HG03520 (cell line): ENCODE results near the gene GPRC6A.
"Not testable (repeated sequence)": the region's sequence is repeated elsewhere in the genome, so short reads cannot be mapped to it uniquely, and the experiment has no call there.

ENCODE experiments used
- ATAC-seq: cut with Tn5 transposase; IDR thresholded peaks from one replicate; pipeline ENCODE4 v1.9.1; 2021; ENCODE audit warnings: mild to moderate bottlenecking, moderate library complexity; ENCODE audit not compliant: unreplicated experiment

The GPRC6A gene, protein sequence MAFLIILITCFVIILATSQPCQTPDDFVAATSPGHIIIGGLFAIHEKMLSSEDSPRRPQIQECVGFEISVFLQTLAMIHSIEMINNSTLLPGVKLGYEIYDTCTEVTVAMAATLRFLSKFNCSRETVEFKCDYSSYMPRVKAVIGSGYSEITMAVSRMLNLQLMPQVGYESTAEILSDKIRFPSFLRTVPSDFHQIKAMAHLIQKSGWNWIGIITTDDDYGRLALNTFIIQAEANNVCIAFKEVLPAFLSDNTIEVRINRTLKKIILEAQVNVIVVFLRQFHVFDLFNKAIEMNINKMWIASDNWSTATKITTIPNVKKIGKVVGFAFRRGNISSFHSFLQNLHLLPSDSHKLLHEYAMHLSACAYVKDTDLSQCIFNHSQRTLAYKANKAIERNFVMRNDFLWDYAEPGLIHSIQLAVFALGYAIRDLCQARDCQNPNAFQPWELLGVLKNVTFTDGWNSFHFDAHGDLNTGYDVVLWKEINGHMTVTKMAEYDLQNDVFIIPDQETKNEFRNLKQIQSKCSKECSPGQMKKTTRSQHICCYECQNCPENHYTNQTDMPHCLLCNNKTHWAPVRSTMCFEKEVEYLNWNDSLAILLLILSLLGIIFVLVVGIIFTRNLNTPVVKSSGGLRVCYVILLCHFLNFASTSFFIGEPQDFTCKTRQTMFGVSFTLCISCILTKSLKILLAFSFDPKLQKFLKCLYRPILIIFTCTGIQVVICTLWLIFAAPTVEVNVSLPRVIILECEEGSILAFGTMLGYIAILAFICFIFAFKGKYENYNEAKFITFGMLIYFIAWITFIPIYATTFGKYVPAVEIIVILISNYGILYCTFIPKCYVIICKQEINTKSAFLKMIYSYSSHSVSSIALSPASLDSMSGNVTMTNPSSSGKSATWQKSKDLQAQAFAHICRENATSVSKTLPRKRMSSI

DNA sequence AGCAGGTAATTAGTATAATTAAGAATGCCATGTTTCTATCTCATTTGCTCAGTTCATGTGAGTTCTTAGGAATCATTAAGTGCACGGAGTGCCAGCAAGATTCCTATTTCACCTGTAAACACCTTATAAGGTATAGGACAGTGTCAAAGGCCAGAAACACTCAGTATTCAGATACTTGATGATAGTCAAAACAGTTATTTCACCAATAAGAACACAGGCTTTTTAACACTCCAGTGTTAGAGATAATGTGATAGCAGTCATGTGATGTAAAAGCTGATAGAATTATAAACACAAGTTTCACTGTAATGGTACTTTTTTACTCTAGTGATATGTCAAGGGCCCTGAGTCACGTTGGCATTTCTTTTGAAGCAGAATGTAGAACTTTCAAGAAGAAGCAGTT, at the start of gene GPRC6A:
Gene GPRC6A (minus strand): TSS at position 101 of the 400 bp plus-strand sequence. CDS start 70 bp downstream, at position 31.
- ATAC-seq = no peak

DNA sequence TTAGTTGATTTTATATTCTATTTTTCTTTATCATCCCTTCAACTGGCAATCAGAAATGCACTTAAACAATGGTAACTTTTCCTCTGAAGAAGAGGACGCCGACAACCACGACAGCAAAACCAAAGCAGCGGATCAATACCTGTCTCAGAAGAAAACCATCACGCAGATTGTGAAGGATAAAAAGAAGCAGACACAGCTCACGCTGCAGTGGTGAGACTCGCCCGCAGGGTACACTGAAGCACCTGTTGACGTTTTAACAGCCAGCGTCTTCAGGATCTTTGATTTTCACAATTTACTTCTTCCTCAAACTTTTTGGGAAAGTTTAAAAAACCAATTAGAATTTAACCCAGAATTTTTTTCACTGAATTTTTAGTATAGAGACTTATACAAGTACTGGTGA, 48.9 kb upstream of the GPRC6A start:
- ATAC-seq = no peak

DNA sequence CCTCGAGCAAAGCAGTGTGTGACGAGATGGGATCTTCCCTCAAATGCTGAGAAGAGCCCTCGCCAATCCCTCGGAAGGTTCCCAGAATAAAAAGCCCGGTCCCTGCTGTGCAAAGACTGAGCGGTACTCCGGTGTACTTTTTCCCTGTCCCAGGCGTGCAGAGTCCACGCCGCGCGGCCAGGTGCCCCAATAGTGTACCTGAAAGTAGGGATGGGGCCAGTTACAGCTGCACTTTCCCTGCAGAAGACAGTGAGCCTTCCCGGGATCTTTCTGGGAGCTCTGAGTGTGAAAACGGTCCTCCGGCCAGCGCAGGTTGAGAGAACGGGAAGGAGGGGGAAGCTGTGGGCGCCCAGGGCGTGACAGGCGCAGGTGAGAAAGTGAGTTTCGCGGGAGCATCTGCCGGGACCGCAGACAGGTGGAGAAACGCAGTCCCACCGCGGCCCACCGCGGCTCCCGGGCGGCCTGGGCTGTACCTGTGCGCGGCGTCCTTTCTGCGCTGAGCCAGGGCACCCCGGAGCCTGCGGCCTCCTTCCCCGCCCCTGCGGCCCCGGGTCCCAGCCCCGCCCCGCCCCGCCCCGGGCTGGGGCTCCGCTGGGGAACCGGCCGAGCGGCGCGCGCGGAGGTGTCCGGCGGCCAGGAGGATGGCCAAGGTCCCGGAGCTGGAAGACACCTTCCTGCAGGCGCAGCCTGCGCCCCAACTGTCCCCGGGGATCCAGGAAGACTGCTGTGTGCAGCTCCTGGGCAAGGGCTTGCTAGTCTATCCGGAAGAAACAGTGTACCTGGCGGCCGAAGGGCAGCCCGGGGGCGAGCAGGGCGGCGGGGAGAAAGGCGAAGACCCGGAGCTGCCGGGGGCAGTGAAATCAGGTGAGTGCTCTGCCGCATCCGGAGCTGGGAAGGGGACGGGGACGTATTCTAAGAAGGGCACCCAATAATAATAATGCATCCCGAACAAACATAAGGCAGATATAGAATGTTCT, 48.0 kb upstream of the GPRC6A start, which contains the start of gene RFX6:
Gene RFX6 (plus strand): TSS at position 608 of the 977 bp plus-strand sequence. CDS start 34 bp downstream, at position 642.
- no peak for ATAC-seq

DNA sequence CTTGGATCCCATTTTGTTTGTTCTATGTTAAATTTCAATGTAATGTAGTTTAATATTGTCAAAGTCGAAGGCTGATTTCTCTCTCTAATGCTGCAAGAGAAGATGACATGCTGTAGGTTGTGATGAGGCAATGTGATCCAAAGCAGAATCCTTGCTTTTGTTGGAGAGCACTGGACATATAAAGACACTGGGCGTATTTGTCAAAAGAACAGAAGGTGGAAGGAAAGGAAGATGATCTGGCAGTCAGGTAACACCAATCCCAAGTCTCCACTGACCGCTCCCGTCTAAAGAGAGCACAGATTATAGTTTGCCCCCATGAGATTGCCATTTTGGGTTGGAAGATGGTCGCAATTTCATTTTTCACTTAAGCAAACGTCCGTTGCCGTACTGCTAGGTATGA, 47.2 kb upstream of the GPRC6A start:
- no peak for ATAC-seq

DNA sequence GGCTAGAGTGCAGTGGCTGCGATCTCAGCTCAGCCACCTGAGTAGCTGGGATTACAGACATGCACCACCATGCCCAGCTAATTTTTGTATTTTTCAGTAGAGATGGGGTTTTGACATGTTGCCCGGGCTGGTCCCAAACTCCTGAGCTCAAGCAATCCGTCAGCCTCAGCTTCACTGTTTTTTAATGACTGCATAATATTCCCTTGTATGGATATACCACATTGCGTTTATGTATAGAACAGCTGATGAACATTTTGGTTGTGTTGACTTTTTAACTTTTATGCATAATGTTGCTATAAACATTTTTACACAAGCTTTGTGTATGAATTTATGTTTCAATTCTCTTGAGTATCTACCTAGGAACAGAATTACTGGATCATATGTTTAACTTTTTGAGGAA, 43.9 kb upstream of the GPRC6A start:
- ATAC-seq = no peak

DNA sequence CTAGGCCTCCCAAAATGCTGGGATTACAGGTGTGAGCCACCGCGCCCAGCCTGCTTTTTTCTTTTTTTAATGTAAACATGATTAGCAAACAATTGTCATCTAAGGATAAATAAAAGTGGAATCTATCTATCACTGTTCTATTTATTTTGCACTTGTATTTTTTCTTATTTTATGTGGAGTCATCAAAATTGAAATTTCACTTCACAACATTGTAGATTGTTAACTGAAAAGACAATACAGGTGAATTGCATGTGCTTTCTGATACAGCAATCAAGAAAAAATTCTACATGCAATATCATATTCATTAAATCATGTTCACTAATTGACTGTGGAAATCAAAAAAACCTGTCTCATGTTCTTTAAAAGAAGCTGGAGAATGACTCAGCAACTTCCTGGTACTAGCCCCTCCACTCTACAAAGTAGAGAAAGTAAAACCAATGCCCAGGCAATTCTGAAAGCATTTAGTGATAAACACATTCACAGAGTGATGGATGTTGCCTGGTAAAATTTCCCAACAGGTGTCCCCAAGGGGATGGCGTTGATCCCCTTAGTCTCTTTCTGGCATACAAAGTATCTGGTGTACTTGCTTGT, 37.5 kb upstream of the GPRC6A start:
- ATAC-seq = peak; percentile 84

DNA sequence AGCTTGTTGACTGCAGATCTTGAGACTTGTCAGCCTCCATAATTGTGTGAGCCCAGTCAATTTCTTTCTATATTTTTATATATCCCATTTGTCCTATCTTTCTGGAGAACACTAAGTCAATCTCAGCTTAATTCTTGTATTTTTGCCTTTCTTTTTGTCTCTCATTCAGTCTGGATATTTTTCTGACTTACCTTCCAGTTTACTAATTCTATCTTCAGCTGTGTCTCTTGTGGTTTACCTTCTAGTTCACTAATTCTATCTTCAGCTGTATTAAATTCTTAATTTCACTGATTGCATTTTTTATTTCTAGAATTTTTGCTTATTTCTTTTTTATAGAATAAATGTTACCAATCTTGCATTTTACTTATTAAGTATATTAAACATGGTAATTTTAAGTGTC, 30.4 kb upstream of the GPRC6A start:
- no peak for ATAC-seq

DNA sequence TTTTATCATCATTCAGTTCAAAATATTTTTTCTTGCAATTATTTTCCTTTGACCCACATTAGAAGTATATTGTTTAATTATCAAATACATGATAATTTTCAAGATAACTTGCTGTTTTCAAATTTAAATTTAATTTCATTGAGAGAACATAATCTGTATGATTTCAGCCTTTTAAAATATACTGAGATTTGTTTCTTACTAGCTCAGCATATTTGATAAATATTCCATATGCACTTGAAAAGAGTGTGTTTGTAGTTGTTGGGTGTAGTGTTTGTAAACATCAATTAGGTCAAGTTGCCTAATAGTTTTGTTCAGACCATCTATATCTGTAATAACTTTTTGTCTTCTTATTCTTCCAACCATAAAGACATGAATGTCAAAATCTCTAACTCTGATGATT, 29.2 kb upstream of the GPRC6A start:
- no peak for ATAC-seq

DNA sequence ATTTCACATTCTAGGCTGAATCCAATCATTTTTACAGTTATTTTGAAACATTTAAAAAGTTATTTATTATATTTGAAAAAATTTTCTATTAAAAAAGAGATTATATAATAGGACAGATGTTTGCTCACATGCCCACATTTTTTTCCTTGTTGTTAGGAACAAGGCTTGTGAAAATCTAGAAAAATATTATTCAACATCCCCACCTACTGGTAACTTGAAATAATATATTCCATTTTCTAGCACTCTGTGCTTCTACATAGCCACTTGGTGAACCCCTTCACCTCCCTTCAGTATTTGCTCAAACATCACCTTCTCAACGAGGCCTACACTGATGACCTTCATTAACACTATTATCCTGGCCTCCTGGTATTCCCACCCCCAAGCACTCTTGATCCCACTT, 18.3 kb upstream of the GPRC6A start:
- ATAC-seq = peak; percentile 57

DNA sequence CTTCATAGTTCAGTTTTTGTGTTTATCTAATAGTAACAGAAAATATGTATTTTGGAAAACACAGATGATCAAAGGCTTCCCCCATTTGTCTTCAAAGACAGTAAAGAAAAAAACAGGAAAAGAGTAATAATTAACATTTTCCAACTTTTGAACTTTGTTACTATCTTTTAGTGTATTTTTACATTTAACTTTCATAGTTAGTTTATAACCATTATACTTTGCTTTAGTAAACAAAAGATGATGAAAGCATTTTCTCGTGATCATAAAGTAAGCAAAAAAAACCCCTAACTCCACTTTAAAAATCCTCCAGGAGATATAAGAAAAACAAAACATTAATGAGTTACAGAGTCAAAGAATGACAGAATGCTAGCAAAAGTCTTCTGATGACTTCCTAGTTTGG, 13.6 kb upstream of the GPRC6A start:
- no peak for ATAC-seq

DNA sequence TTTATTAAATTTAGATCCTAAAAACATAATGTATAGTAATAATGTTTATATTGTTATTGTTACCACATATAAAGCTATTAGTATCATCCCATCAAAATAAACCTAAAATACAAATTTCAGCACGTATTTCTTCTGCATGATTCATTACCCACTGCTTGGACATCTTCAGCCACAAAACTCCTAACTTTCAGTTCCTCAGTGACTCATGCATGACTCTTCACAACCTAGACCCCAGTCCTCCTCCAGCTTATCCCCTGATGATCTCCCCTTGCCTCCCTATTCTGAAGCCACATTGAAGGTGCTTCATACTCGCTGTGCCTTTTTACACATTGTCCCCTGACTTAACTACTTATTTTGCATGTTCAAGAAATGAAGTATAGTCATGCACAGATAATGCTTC, 11.2 kb upstream of the GPRC6A start:
- no peak for ATAC-seq

DNA sequence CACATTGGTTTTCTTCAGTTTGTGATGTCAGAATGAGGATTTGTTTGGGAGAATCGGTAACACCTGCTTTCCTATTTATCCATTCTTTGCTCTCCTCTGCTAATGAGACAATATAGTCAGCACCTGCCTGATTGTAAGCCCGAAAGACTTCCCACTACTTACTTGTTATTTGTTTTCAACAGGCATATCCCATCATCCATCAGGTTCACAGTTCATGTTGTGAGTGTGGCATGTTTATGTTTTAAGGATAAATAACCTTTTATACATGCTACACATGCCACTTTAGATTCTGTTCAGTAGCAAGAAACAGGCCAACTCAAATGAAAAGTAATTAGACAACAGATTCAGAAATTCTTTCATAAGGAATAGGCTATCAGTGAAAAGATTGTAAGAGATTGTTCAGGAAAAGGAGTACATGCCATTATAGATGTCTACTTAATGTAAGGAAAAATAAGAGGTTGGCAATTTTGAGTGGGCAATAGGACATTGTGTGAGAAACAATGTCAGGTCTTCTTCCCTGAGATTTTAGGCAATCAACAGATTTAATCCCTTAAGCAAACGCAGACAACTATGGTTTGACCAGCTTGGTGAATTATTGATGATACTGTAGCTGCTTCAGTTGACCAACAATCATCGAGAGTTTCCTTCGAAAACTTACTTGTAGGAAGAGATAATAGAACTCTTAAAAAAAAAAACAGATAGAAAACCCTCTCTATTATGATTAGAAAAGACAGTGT, 7.9 kb upstream of the GPRC6A start:
- ATAC-seq = no peak

DNA sequence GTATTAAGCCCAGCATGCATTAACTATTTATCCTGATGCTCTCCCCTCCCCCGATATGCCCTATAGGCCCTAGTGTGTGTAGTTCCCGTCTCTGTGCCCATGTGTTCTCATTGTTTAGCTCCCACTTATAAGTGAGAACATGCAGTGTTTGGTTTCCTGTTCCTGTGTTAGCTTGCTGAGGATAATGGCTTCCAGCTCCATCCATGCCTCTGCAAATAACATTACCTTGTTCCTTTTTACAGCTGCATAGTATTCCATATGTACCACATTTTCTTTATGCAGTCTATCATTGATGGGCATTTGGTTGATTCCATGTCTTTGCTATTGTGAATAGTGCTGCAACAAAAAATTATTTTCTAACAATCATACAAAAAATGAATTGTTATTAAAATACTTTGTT, 5.6 kb upstream of the GPRC6A start:
- ATAC-seq = not testable (repeated sequence)

DNA sequence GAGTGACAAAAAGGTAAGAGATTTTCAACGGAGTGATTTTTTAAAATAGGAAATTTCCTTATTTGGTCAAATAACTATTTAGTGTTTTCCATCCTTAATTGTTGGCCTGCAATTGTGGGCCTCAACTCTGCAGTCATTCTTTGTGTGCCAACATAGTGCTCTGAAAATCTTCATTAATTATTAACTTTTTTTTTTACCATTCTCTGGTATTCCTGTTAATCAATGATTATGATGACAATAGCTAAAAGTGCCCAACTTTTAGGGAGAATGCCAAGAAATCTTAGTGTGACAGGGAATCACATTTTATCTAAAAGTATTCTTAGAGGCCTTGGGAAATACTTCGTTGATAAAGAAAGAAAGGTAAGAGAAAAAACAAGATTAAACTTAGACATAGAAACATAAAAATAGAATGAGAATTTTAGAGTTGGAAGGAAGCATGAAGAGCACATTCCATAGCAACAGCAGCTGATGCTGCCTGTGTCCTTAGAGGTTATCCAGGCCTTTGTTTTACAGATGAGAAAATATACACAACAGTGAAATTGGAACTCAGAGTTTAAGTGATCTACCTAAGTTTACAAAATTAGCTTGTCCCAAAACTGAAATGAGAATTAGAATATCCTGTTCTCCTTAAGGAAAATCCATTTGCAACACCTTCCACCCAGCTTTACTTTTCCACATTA, 1.2 kb downstream of the GPRC6A start:
- no peak for ATAC-seq

DNA sequence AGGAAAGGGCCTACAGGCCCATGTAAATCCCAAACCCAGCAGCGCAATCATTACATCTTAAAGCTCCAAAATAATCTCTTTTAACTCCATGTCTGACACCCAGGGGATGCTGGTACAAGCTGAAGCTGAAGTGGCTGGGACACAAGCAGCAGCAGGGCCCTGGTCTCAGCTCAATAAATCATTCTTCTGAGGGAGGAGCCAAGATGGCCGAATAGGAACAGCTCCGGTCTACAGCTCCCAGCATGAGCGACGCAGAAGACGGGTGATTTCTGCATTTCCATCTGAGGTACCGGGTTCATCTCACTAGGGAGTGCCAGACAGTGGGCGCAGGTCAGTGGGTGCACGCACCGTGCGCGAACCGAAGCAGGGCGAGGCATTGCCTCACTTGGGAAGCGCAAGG, 12.5 kb downstream of the GPRC6A start:
- ATAC-seq = not testable (repeated sequence)

DNA sequence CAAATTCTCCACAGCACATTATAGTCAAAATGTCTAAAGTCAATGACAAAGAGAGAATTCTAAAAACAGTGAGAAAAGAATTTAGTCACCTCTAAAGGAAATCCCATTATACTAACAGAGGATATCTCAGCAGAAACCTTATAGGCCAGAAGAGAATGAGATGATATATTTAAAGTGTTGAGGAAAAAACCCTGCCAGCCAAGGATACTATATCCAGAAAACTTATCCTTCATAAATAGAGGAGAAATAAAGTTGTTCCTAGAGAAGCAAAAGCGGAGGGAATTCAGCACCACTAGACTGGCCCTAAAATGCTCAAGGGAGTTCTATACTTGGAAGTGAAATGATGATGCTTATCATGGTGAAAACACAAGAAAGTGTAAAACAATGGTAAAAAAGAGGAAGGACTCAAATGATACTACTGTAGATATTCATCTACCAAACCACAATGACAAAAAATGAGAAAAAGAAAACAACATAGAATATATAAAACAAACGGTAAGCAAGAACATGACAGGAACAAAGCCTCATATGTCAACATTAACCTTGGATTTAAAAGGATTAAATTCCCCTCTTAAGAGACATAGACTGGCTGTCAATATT, 16.7 kb downstream of the GPRC6A start:
- no peak for ATAC-seq

DNA sequence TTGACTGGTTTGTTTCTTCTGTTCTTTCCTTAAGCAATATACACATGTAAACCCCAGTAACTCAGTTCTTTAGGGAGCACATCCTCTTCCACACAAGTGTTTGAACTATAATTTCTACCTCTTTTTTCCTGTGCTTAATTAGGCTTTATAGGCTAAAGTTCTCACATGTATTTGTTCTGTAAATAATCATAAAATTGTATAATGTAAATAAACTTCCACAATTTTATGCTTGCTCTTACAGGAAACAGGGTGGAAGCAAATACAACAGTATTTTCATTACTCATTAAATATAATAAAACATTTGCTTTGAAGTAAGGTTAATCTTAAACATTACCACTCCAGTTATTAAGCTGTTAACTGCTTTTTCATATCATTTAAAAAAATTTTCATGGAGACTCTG, 26.9 kb downstream of the GPRC6A start:
- ATAC-seq = no peak

DNA sequence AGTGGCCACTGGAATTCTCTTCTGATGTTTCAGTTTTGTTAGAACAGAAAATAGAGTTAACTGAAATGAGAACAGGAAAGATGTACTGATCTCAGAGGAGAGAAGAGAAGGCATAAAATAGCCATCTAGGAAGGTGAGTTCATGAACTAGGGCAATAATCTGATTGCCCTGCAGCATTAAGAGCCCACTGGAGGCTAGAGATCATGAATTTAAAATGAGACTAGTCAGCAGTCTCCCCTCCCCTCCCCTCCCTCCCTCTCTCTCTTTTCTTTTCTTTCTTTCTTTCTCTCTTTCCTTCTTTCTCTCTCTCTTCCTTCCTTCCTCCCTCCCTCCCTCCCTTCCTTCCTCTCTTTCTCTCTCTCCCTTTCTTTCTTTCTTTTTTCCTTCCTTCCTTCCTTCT, 28.9 kb downstream of the GPRC6A start:
- ATAC-seq = no peak

DNA sequence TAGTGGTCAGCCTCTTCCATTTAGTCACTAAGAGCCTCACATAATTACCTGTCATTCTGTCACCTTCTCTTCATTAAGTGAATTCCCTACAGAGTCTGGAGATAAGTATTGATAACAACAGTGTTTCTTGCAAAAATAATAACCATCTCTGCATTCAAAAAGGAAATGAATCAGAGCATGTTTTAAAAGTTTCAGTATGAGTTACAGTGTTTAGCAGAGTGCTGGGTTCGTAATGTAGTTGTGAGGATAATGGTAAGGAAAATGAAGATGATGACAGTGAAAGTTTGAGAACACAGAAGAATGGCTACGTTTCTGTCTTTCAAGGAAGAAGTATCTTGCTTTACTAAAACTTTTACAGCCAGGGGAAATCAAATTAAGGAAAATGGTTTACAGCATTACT, 31.3 kb downstream of the GPRC6A start:
- ATAC-seq = no peak
